Omental fat pad (tissue), 4 donors: Measurements from ENCODE around the gene NAP1L4. TPM values are rescaled to one million over a fixed set of nuclear protein-coding genes. Genes with fewer than 3 reads are reported as not detected.

ENCODE experiments used
- ATAC-seq: fragments of 150-250 bp; one replicate; pipeline ENCODE4 v1.9.1; 2016; ENCODE audit warnings: mild to moderate bottlenecking, moderate library complexity; ENCODE audit not compliant: low FRiP score
- DNase-seq: peaks from one replicate; pipeline ENCODE4 v3.0.0-alpha.2; 2019; ENCODE audit warnings: low spot score
- CTCF ChIP-seq, 3 donors: fragments of 450-650 bp; IDR thresholded peaks; one replicate each; pipeline ENCODE4 v1.5.1; 2016 to 2017; ENCODE audit warnings: antibody characterized with exemption in 3 of 3, mild to moderate bottlenecking in 3 of 3, moderate library complexity in 2 of 3
- total RNA-seq, 4 donors: library from RNA; depleted of rRNA; stranded (reverse); fragments of >200 nt; gene quantifications; one replicate each; pipeline ENCODE4 v1.1.0, GENCODE V29; 2016

NAP1L4 gene
- total RNA-seq = 10 to 100 TPM; 58.2 to 90.0 (median 82.2) TPM

- TF ChIP-seq CTCF (IDR thresholded peaks at IDR 0.05) = no peak
- ATAC-seq (peak; percentile 97), DNase-seq (peak; percentile 93)
Measured at GRCh38 chr11:2992234-2992996, at the start of gene NAP1L4. NAP1L4 (minus strand) TSS chr11:2992329; CDS start chr11:2979220, 13,109 bp downstream.

GRCh38 chr11:3040881-3041280, 48.8 kb upstream of the NAP1L4 start:
- ATAC-seq = no peak
- no peak for DNase-seq
- TF ChIP-seq CTCF (IDR thresholded peaks at IDR 0.05) = no peak

- TF ChIP-seq CTCF (IDR thresholded peaks at IDR 0.05) = no peak
- DNase-seq (no peak), ATAC-seq (no peak)
Measured at GRCh38 chr11:3037945-3038271, 45.8 kb upstream of the NAP1L4 start.

GRCh38 chr11:3037040-3037944, 45.2 kb upstream of the NAP1L4 start:
- DNase-seq (peak; percentile 89), ATAC-seq (peak; percentile 80)
- peak in 1 of 3 donors; percentile 76 for TF ChIP-seq CTCF (IDR thresholded peaks at IDR 0.05)

- ATAC-seq (peak; percentile 24), DNase-seq (no peak)
- TF ChIP-seq CTCF (IDR thresholded peaks at IDR 0.05) = no peak
Measured at GRCh38 chr11:3036419-3036818, 44.3 kb upstream of the NAP1L4 start.

- ATAC-seq (no peak), DNase-seq (no peak)
- no peak for TF ChIP-seq CTCF (IDR thresholded peaks at IDR 0.05)
Measured at GRCh38 chr11:3035333-3035732, 43.2 kb upstream of the NAP1L4 start.
